22Rv1 (cell line): Measurements from ENCODE around the gene CHD6.

ENCODE experiments used
- ZFX ChIP-seq: fragments of 450-650 bp; IDR thresholded peaks from 2 replicates; pipeline ENCODE4 v1.6.1; 2017; ENCODE audit warnings: antibody characterized with exemption, borderline replicate concordance
- TF ChIP-seq, protein P1 (sequence below): fragments of 450-650 bp; IDR thresholded peaks from 2 replicates; pipeline ENCODE4 v1.5.1; 2017; ENCODE audit warnings: mild to moderate bottlenecking

DNA sequence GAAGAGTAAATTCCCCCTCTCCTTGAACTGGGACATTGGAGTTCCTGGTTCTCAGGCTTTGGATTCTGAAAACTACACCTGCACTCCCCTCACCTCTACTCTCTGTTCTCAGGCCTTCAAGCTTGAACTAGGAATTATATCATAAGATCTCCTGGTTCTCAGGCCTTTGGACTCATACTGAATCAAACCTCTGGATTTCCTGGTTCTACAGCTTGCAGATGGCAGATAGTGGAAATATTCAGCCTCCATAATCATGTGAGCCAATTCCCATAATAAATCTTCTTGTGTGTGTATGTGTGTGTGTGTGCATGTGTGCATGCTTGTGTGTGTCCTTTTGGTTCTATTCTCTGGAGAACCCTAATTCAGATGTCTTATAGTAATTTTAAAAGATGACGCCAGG lies 12.7 kb upstream of the CHD6 start:
- TF ChIP-seq, protein P1, sequence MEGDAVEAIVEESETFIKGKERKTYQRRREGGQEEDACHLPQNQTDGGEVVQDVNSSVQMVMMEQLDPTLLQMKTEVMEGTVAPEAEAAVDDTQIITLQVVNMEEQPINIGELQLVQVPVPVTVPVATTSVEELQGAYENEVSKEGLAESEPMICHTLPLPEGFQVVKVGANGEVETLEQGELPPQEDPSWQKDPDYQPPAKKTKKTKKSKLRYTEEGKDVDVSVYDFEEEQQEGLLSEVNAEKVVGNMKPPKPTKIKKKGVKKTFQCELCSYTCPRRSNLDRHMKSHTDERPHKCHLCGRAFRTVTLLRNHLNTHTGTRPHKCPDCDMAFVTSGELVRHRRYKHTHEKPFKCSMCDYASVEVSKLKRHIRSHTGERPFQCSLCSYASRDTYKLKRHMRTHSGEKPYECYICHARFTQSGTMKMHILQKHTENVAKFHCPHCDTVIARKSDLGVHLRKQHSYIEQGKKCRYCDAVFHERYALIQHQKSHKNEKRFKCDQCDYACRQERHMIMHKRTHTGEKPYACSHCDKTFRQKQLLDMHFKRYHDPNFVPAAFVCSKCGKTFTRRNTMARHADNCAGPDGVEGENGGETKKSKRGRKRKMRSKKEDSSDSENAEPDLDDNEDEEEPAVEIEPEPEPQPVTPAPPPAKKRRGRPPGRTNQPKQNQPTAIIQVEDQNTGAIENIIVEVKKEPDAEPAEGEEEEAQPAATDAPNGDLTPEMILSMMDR, result no peak
- no peak for TF ChIP-seq ZFX
